Measurements from ENCODE around the gene RNF145. TPM values are rescaled to one million over a fixed set of nuclear protein-coding genes. Genes with fewer than 3 reads are reported as not detected.
A peak's percentile ranks its signal among the peaks of the same experiment; 100 is the strongest.

The RNF145 gene
- total and polyA plus RNA-seq, 2 of the 13 experiments (the other 11 are each of a cell fraction or from before 2014, with no cell fraction given), result 24.6 TPM

DNA sequence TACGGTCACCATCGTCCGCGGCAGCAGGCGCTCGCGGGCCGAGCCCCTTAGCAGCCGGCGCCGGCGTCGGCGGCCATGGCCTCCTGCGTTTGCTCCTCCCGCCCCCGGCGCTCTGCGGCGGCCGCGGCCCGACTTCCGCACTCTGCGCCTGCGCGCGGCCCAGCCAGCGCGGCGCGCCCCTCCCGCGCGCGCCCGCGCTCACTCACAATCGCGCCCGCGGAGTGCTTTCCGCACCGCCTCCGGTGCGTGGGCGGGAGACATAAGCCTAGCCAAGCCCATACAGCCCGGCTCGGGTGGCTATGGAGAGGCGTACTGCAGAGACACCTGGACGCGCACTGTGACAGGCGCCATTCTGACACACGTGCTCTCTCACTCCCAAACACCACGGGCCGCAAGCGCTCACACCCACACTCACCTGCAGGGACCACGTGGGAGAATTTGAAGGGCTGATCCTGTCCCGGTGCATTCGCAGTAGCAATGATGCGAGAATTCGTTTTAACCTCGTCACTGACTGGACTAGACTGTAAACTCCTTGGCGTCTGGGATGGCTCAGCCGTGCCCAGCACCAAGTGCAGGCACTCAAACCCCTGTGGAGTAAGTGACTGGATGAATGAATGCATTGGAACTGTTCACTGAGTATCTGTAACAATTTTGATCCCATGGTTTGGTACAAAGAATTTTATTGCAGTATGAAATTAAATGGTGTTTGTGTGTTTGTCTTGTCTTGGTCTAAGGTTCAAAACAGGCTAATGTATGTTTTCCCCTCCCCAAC, at the start of gene RNF145 (continued):
- TF ChIP-seq, protein P1, sequence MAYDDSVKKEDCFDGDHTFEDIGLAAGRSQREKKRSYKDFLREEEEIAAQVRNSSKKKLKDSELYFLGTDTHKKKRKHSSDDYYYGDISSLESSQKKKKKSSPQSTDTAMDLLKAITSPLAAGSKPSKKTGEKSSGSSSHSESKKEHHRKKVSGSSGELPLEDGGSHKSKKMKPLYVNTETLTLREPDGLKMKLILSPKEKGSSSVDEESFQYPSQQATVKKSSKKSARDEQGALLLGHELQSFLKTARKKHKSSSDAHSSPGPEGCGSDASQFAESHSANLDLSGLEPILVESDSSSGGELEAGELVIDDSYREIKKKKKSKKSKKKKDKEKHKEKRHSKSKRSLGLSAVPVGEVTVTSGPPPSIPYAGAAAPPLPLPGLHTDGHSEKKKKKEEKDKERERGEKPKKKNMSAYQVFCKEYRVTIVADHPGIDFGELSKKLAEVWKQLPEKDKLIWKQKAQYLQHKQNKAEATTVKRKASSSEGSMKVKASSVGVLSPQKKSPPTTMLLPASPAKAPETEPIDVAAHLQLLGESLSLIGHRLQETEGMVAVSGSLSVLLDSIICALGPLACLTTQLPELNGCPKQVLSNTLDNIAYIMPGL (CRISPR knock-in tag; IDR thresholded peaks at IDR 0.05; ENCODE audit: borderline replicate concordance in 1 of 2, low read depth in 1 of 2), result peak in 1 of 2 experiments; percentile 82; a peak in 2 of 4 replicates
- TF ChIP-seq ZNF749 (CRISPR knock-in tag; IDR thresholded peaks at IDR 0.05; ENCODE audit: borderline replicate concordance) (no peak; the same call in 1 of the 2 replicates), SMAD3 (CRISPR knock-in tag; IDR thresholded peaks at IDR 0.05) (peak; percentile 76; the same call in 1 of the 2 replicates), HDAC2 (CRISPR knock-in tag; IDR thresholded peaks at IDR 0.05) (peak; percentile 56; the same call in 1 of the 2 replicates), ZNF225 (CRISPR knock-in tag; IDR thresholded peaks at IDR 0.05) (peak; percentile 81; the same call in 1 of the 2 replicates), MBNL3 (CRISPR knock-in tag; conservative IDR thresholded peaks at IDR 0.05) (no peak), ZNF205 (CRISPR knock-in tag; IDR thresholded peaks at IDR 0.05) (peak; percentile 71; the same call in 1 of the 2 replicates), GATA4 (IDR thresholded peaks at IDR 0.05; ENCODE audit: borderline replicate concordance, low read depth) (no peak), FOXJ3 (CRISPR knock-in tag; IDR thresholded peaks at IDR 0.05; ENCODE audit: borderline replicate concordance) (0 out of 2 replicates have a peak, but pooled peaks have one; percentile 21), GTF2F1 (IDR thresholded peaks at IDR 0.05; ENCODE audit: low read length) (no peak), ZKSCAN8 (CRISPR knock-in tag; IDR thresholded peaks at IDR 0.05; ENCODE audit: borderline replicate concordance) (no peak; the same call in 1 of the 2 replicates), RORA (CRISPR knock-in tag; IDR thresholded peaks at IDR 0.05) (no peak), ZNF136 (CRISPR knock-in tag; IDR thresholded peaks at IDR 0.05; ENCODE audit: low read depth) (no peak), SAFB2 (CRISPR knock-in tag; IDR thresholded peaks at IDR 0.05; ENCODE audit: borderline replicate concordance, low read depth) (peak; percentile 85; the same call in 1 of the 2 replicates), BHLHE40 (IDR thresholded peaks at IDR 0.05; ENCODE audit: low read length) (peak; percentile 70), ATF7-NPFF (CRISPR knock-in tag; IDR thresholded peaks at IDR 0.05; ENCODE audit: low read depth) (peak; percentile 72; the same call in 1 of the 2 replicates), TRIM24 (CRISPR knock-in tag; IDR thresholded peaks at IDR 0.05) (no peak)
- TF ChIP-seq, protein P2, sequence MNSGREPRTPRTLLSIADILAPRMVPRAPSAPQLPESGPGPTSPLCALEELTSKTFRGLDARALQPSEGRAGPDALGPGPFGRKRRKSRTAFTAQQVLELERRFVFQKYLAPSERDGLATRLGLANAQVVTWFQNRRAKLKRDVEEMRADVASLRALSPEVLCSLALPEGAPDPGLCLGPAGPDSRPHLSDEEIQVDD (CRISPR knock-in tag; IDR thresholded peaks at IDR 0.05; ENCODE audit: borderline replicate concordance), result peak; percentile 88; the same call in 1 of the 2 replicates
- TF ChIP-seq, protein P3, sequence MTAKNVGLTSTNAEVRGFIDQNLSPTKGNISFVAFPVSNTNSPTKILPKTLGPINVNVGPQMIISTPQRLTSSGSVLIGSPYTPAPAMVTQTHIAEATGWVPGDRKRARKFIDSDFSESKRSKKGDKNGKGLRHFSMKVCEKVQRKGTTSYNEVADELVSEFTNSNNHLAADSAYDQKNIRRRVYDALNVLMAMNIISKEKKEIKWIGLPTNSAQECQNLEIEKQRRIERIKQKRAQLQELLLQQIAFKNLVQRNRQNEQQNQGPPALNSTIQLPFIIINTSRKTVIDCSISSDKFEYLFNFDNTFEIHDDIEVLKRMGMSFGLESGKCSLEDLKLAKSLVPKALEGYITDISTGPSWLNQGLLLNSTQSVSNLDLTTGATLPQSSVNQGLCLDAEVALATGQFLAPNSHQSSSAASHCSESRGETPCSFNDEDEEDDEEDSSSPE (CRISPR knock-in tag; IDR thresholded peaks at IDR 0.05), result peak; percentile 83
- TF ChIP-seq, protein P4, sequence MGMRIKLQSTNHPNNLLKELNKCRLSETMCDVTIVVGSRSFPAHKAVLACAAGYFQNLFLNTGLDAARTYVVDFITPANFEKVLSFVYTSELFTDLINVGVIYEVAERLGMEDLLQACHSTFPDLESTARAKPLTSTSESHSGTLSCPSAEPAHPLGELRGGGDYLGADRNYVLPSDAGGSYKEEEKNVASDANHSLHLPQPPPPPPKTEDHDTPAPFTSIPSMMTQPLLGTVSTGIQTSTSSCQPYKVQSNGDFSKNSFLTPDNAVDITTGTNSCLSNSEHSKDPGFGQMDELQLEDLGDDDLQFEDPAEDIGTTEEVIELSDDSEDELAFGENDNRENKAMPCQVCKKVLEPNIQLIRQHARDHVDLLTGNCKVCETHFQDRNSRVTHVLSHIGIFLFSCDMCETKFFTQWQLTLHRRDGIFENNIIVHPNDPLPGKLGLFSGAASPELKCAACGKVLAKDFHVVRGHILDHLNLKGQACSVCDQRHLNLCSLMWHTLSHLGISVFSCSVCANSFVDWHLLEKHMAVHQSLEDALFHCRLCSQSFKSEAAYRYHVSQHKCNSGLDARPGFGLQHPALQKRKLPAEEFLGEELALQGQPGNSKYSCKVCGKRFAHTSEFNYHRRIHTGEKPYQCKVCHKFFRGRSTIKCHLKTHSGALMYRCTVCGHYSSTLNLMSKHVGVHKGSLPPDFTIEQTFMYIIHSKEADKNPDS (CRISPR knock-in tag; IDR thresholded peaks at IDR 0.05), result no peak

All from HepG2 (cell line).